GM18517 (cell line): Measurements from ENCODE around the gene CDHR3.
"Not testable (repeated sequence)": the region's sequence is repeated elsewhere in the genome, so short reads cannot be mapped to it uniquely, and the experiment has no call there.

Source experiments
- ATAC-seq: cut with Tn5 transposase; IDR thresholded peaks from one replicate; pipeline ENCODE4 v1.9.1; 2021; ENCODE audit warnings: mild to moderate bottlenecking, moderate library complexity; ENCODE audit not compliant: unreplicated experiment

CDHR3 gene

GRCh38 chr7:105990727-105991453, 27.8 kb downstream of the CDHR3 start:
- ATAC-seq: no peak

DNA sequence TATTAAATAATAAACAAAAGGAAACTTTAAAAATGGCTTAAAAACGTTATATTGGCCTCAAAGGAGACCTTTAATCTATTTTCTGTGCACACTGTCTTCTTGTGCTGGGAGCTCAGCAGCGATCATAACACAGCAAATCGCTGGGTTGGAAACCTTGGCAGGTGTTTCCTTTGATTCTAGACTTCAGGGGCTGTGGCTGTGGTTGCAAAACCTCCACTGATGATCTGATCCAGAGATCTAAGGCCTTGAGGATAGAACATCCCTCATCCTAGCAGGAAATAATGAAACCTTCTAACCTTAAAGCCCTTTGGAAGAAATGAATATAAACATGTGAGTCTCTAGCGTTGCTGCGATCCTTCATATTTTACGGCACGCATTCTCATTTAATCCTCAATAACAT, 29.8 kb downstream of the CDHR3 start:
- no peak for ATAC-seq

GRCh38 chr7:105996860-105997737, 34.0 kb downstream of the CDHR3 start:
- no peak for ATAC-seq

DNA sequence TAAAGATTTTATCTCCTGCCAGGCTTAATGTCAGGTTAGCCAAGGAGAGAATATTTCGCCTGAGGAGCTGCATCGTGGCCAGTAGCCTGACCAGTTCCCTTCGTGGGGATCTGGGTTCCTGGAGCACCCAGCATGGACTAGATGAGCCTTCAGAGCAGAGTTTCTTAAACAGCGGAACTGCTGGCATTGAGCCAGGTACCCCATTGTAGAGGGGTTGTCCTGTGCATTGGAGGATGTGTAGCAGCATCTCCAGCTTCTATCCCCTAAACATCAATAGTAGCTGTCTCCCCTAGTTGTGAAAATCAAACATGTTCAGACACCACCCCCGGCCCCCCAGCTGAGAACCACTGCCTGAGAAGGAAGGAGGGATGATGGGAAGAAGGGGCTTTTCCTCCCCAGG, 36.2 kb downstream of the CDHR3 start:
- no peak for ATAC-seq

- no peak for ATAC-seq
These were observed 38.1 kb downstream of the CDHR3 start for GRCh38 chr7:106001196-106001595.

- ATAC-seq: no peak
These were observed 38.8 kb downstream of the CDHR3 start for GRCh38 chr7:106001886-106002285.

GRCh38 chr7:106003525-106004064, 40.5 kb downstream of the CDHR3 start:
- no peak for ATAC-seq

- no peak for ATAC-seq
These were observed 43.8 kb downstream of the CDHR3 start for GRCh38 chr7:106006906-106007305.

GRCh38 chr7:106007796-106008195, 44.7 kb downstream of the CDHR3 start:
- not testable (repeated sequence) for ATAC-seq

DNA sequence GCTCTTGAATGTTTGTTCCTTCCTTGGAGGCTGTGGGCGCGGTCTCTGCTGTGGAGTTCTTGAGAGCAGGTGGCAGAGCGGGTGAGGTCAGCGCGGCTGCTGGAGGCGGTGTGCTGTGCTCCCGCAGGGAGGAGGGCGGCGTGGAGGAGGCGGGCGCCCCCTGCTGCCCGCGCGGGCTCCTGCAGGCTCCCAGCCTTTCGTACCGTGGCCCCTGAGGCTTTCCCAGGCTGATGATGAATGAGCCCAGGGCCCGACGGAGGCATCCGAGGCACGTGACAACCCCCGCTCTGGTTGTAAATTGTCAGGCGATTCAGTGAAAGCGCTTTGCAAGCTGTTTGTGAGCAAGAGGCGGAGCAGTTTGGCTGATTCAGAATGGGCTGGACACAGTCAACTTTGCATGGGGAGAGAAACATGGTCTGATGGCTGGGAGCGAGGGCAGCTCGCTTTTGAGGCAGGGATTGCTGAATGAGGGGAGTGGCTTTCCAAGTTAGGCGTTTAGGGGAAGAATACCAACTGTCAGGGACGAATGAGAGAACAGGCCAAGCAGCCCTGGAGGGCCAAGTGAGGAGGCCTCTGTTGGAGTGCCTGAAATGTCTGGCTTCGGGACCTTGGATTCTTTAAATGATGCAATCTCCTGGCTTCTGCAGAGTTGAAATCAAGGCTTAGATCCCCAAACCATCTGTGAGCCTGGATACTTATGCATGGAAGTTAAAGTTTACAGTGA, 46.6 kb downstream of the CDHR3 start:
- no peak for ATAC-seq

DNA sequence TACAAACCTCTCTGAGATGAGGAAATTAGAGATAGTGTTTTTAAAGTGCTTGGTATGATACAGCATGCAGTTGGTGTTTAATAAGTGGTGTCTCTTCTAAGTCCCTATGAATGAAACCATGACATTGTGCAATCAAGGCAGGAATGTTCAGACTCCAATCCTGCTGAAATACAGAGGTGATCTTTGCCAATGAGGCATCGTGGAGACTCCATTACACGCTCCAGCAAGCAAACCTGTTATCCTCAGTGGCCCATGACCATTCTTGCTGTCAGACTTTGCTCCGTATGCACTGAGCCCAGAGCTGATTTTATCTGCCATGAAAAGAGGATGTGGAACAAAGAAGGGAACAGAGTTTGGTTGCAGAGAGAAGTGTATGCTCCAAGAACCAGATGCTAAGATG, 47.3 kb downstream of the CDHR3 start:
- no peak for ATAC-seq

- ATAC-seq: no peak
These were observed 47.8 kb downstream of the CDHR3 start for GRCh38 chr7:106010866-106011265.

- no peak for ATAC-seq
These were observed 49.1 kb downstream of the CDHR3 start for GRCh38 chr7:106012184-106012583.

GRCh38 chr7:106012935-106013439, 49.9 kb downstream of the CDHR3 start:
- no peak for ATAC-seq

DNA sequence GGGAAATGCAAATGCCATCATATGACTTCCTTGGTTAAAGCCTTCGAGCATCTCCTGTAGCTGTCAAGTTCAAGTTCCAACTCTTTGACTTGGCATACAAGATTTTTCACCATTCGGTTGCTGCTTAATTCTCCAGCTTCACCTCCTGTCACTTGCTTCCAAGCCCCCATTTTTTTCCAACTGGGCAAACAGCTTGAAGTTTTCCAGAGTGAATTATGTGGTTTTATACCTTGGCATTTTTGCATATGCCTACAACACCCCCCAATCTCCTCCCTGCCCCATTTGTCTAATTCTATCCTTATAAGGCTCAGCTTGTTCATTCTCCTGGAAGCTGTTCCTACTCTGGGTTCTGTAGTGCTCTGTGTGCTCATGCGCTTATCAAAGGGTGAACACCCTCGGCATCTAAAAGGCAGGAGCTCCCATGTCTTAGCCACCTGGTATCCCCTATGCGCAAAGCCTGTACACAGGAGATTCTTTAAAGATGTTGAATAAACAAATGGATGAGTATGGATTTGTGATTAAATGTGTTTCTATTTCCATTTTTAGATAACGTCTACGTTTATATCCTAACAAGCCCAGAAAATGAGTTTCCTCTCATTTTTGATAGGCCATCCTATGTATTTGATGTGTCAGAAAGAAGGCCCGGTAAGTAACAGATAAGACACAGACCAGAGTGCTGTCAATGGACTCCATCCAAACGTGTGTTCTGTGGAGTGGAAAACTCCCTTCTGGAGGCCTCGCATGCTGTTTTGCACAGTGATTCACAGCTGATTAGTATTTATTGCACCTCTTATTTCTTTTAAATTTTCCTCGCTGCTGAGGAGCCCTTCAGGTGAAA, 52.5 kb downstream of the CDHR3 start:
- no peak for ATAC-seq

DNA sequence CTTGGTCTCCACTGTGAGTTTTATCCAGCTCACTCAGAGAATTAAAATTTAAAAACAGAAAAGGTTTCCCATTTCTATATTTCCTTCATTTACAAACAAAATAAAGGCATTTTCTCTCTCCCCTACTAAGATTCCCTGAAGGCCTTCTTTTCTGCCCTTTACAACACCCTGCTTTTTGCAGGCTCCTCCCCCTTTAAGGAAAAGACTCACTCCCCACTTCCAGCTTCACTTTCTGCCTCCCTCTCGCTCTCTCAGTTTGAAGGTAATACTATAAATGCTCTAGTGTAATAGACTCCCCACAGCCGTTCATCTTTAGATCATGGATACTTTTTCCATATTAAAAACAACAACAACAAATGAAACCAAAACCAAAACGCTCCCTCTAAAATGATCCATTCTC, 53.3 kb downstream of the CDHR3 start:
- no peak for ATAC-seq

GRCh38 chr7:106017657-106018056, 54.6 kb downstream of the CDHR3 start:
- no peak for ATAC-seq

GRCh38 chr7:106018566-106019469, 55.8 kb downstream of the CDHR3 start:
- no peak for ATAC-seq

DNA sequence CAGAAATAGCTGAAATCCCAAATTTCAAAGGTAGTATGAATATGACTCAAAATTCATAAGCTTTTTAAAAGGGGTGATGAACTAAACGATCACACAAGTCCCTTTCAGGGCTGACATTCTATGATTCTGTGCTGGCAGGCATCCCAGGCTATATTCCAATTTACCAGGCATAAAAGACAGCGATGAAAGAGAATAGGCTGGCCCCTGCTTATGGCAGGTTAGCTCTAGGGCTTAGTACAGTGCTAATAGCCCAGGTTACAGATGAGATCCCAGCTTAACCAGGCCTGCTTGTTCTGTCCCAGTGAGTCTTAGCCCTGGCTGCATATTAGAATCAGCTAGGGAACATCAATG, 56.4 kb downstream of the CDHR3 start:
- no peak for ATAC-seq
